Measurements from ENCODE around the gene NACA2. TPM values are rescaled to one million over a fixed set of nuclear protein-coding genes. Genes with fewer than 3 reads are reported as not detected.

Gene NACA2
- total RNA-seq, 1 experiment from 2014 or later, result not detected

GRCh38 chr17:61627658-61628057 is 36.6 kb upstream of the NACA2 start:
- ATAC-seq, result no peak
- H3K9me2 ChIP-seq (replicated peaks; ENCODE audit: low read length), result no peaks in the 10 kb centered on the region
- no peak overlapping the region for H3K4me3 ChIP-seq (ENCODE audit: low read length)
- no peak overlapping the region for H3K27ac ChIP-seq (ENCODE audit: low read length)
- no peaks in the 10 kb centered on the region for H3K79me2 ChIP-seq (ENCODE audit: low read length)
- no peak overlapping the region for H2AFZ ChIP-seq (ENCODE audit: low read length)
- H4K20me1 ChIP-seq (ENCODE audit: low read length), result no peaks in the 10 kb centered on the region
- TF ChIP-seq EZH2phosphoT487 (IDR thresholded peaks at IDR 0.05; ENCODE audit: borderline replicate concordance, low read length) (no peak), EZH2 (IDR thresholded peaks at IDR 0.05; ENCODE audit: low read length, unreplicated experiment) (no peak)
- TF ChIP-seq, protein P1, sequence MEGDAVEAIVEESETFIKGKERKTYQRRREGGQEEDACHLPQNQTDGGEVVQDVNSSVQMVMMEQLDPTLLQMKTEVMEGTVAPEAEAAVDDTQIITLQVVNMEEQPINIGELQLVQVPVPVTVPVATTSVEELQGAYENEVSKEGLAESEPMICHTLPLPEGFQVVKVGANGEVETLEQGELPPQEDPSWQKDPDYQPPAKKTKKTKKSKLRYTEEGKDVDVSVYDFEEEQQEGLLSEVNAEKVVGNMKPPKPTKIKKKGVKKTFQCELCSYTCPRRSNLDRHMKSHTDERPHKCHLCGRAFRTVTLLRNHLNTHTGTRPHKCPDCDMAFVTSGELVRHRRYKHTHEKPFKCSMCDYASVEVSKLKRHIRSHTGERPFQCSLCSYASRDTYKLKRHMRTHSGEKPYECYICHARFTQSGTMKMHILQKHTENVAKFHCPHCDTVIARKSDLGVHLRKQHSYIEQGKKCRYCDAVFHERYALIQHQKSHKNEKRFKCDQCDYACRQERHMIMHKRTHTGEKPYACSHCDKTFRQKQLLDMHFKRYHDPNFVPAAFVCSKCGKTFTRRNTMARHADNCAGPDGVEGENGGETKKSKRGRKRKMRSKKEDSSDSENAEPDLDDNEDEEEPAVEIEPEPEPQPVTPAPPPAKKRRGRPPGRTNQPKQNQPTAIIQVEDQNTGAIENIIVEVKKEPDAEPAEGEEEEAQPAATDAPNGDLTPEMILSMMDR (conservative IDR thresholded peaks at IDR 0.05; ENCODE audit: low read depth, low read length), result no peak
- no peaks in the 10 kb centered on the region for H3K4me1 ChIP-seq (ENCODE audit: insufficient read depth, low read length)
- H3K36me3 ChIP-seq (ENCODE audit: low read depth, low read length), result no peaks in the 10 kb centered on the region
- no TSS peak for BruUV-seq (replicated peaks)
- DNase-seq, result no peak
- H3K9me3 ChIP-seq (ENCODE audit: low read length), result no peaks in the 10 kb centered on the region
- no peaks in the 10 kb centered on the region for H3K27me3 ChIP-seq (ENCODE audit: low read length)
- POLR2A ChIA-PET (ENCODE audit: unreplicated experiment), result no interaction called here
- H3K9ac ChIP-seq (ENCODE audit: low read length), result no peak overlapping the region
- CTCF ChIA-PET, result no interaction called here
- H3K4me2 ChIP-seq (ENCODE audit: low read length), result no peak overlapping the region
- H3F3A ChIP-seq (ENCODE audit: low read length, unreplicated experiment), result no peaks in the 10 kb centered on the region
- intact Hi-C loops (cut with micrococcal nuclease), result no loop called here

DNA sequence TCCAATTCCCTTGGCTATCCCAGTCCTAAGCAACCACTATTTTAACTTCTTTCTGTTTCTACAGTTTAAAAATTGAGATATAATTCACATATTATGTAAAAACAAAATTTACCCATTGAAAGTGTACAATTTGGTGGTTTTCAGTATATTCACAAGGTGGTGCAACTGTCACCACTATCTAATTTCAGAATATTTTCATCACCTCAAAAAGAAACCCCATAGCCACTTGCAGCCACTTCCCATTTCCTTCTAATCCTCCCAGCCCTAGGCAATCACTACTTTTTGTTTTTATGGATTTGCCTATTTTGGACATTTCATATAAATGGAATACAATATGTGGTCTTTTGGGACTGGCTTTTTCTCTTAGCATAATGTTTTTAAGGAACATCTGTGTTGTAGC is 36.1 kb upstream of the NACA2 start:
- Histone ChIP-seq H3K4me1 (ENCODE audit: insufficient read depth, low read length) (no peaks in the 10 kb centered on the region), H2AFZ (ENCODE audit: low read length) (no peak overlapping the region), H3K4me2 (ENCODE audit: low read length) (no peak overlapping the region), H3K27me3 (ENCODE audit: low read length) (no peaks in the 10 kb centered on the region), H3K9me3 (ENCODE audit: low read length) (0 out of 2 replicates have a peak, but pooled peaks cover under 1% of the 10 kb centered on the region), H3K27ac (ENCODE audit: low read length) (no peak overlapping the region), H4K20me1 (ENCODE audit: low read length) (no peaks in the 10 kb centered on the region), H3K4me3 (ENCODE audit: low read length) (no peak overlapping the region), H3K9ac (ENCODE audit: low read length) (no peak overlapping the region), H3K36me3 (ENCODE audit: low read depth, low read length) (no peaks in the 10 kb centered on the region), H3K9me2 (replicated peaks; ENCODE audit: low read length) (no peaks in the 10 kb centered on the region), H3F3A (ENCODE audit: low read length, unreplicated experiment) (no peaks in the 10 kb centered on the region), H3K79me2 (ENCODE audit: low read length) (no peaks in the 10 kb centered on the region)
- CTCF ChIA-PET, result no interaction called here
- DNase-seq (no peak), ATAC-seq (no peak)
- POLR2A ChIA-PET (ENCODE audit: unreplicated experiment), result no interaction called here
- intact Hi-C loops (cut with micrococcal nuclease), result no loop called here
- TF ChIP-seq, protein P1 (conservative IDR thresholded peaks at IDR 0.05; ENCODE audit: low read depth, low read length), result no peak
- TF ChIP-seq EZH2phosphoT487 (IDR thresholded peaks at IDR 0.05; ENCODE audit: borderline replicate concordance, low read length) (no peak), EZH2 (IDR thresholded peaks at IDR 0.05; ENCODE audit: low read length, unreplicated experiment) (no peak)
- no TSS peak for BruUV-seq (replicated peaks)

DNA sequence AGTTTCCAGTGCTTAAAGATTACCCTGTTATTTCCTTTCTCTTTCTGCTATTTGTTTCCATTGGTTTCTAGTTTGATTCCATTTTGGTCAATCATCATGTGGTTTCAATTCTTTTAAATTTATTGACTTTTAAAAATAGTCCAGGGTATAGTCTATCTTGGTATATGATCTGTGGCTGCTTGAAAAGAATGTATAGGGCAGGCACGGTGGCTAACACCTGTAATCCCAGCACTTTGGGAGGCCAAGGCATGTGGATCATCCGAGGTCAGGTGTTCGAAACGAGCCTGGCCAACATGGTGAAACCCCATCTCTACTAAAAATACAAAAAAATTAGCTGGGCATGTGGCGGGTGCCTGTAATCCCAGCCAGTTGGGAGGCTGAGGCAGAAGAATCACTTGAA is 34.5 kb upstream of the NACA2 start:
- Histone ChIP-seq H3K4me3 (ENCODE audit: low read length) (no peak overlapping the region), H3K79me2 (ENCODE audit: low read length) (no peaks in the 10 kb centered on the region), H2AFZ (ENCODE audit: low read length) (no peak overlapping the region), H3F3A (ENCODE audit: low read length, unreplicated experiment) (no peaks in the 10 kb centered on the region), H4K20me1 (ENCODE audit: low read length) (no peaks in the 10 kb centered on the region), H3K9me2 (replicated peaks; ENCODE audit: low read length) (no peaks in the 10 kb centered on the region), H3K9ac (ENCODE audit: low read length) (no peak overlapping the region), H3K36me3 (ENCODE audit: low read depth, low read length) (no peaks in the 10 kb centered on the region), H3K27me3 (ENCODE audit: low read length) (no peaks in the 10 kb centered on the region), H3K4me1 (ENCODE audit: insufficient read depth, low read length) (no peaks in the 10 kb centered on the region), H3K27ac (ENCODE audit: low read length) (no peak overlapping the region), H3K4me2 (ENCODE audit: low read length) (no peak overlapping the region), H3K9me3 (ENCODE audit: low read length) (peaks cover 10% of the 10 kb centered on the region)
- no TSS peak for BruUV-seq (replicated peaks)
- intact Hi-C loops (cut with micrococcal nuclease), result no loop called here
- no peak for ATAC-seq
- TF ChIP-seq EZH2phosphoT487 (IDR thresholded peaks at IDR 0.05; ENCODE audit: borderline replicate concordance, low read length) (no peak), EZH2 (IDR thresholded peaks at IDR 0.05; ENCODE audit: low read length, unreplicated experiment) (no peak)
- TF ChIP-seq, protein P1 (conservative IDR thresholded peaks at IDR 0.05; ENCODE audit: low read depth, low read length), result no peak
- POLR2A ChIA-PET (ENCODE audit: unreplicated experiment), result no interaction called here
- CTCF ChIA-PET, result no interaction called here
- DNase-seq, result no peak
